H1 (cell line): ENCODE measurements around the gene IFI44L. TPM values are rescaled to one million over a fixed set of nuclear protein-coding genes. Genes with fewer than 3 reads are reported as not detected.

Source experiments
- CTCF ChIA-PET: fragments of 300-600 bp; sonication (Branson Sonifier 250); formaldehyde crosslinking; loops from one replicate; lab custom pipeline; 2021; ENCODE audit not compliant: partially characterized antibody; lab: Charles Lee
- POLR2A ChIA-PET: fragments of 300-600 bp; sonication (Branson Sonifier 250); formaldehyde crosslinking; loops from one replicate; lab custom pipeline; 2021; ENCODE audit warnings: inconsistent platforms; ENCODE audit not compliant: partially characterized antibody; lab: Charles Lee
- DNase-seq, 2 experiments: peaks; one replicate each; pipeline versions ENCODE4 v3.0.0 to v3.0.0-alpha.2; 2010 to 2022; ENCODE audit warnings: low spot score in 2 of 2, low read depth in 1 of 2, mixed read lengths in 1 of 2
- FAIRE-seq: peaks from 2 replicates; lab custom pipeline; 2011; peaks lifted over from hg19 to GRCh38; lab: Jason Lieb, UNC
- H2AFZ ChIP-seq: 2 replicates; pipeline ENCODE4 v1.8.1; 2012; ENCODE audit warnings: low read length, inconsistent platforms
- H2AK5ac ChIP-seq: 2 replicates; pipeline ENCODE4 v1.6.1; 2013; ENCODE audit warnings: low read depth, low read length
- H2BK120ac ChIP-seq: replicated peaks from 2 replicates; pipeline ENCODE3; 2013; ENCODE audit warnings: low read depth, low read length, inconsistent platforms
- H2BK12ac ChIP-seq: 2 replicates; pipeline ENCODE4 v1.6.1; 2013; ENCODE audit warnings: low read depth, low read length
- H2BK15ac ChIP-seq: 2 replicates; pipeline ENCODE4 v1.6.1; 2013; ENCODE audit warnings: low read length
- H2BK20ac ChIP-seq: 2 replicates; pipeline ENCODE4 v1.6.1; 2013; ENCODE audit warnings: low read length
- H2BK5ac ChIP-seq: 2 replicates; pipeline ENCODE4 v1.6.1; 2013; ENCODE audit warnings: low read depth, low read length
- H3K14ac ChIP-seq: 2 replicates; pipeline ENCODE4 v1.6.1; 2013; ENCODE audit warnings: inconsistent platforms; ENCODE audit not compliant: insufficient read length
- H3K18ac ChIP-seq: 2 replicates; pipeline ENCODE4 v1.6.1; 2013; ENCODE audit warnings: low read length; ENCODE audit errors: extremely low read depth
- H3K23ac ChIP-seq: 2 replicates; pipeline ENCODE4 v1.6.1; 2013; ENCODE audit warnings: inconsistent platforms; ENCODE audit not compliant: insufficient read length
- H3K23me2 ChIP-seq: 2 replicates; pipeline ENCODE4 v1.6.1; 2013; ENCODE audit warnings: low read depth, low read length
- H3K27ac ChIP-seq: 2 replicates; pipeline ENCODE4 v1.6.1; 2011; ENCODE audit warnings: low read depth, low read length, inconsistent platforms
- H3K27me3 ChIP-seq, 4 experiments: replicated peaks in 1 of 4; 1 replicate in 1 of 4; 2 replicates in 3 of 4; pipeline versions ENCODE4 v1.6.1 to v1.8.1; 2011 to 2013; ENCODE audit warnings: low read length in 3 of 4, mild to moderate bottlenecking in 3 of 4, inconsistent platforms in 2 of 4, mixed read lengths in 2 of 4, moderate library complexity in 1 of 4; ENCODE audit not compliant: control insufficient read depth in 3 of 4, insufficient read depth in 3 of 4; ENCODE audit errors: extremely low read depth in 1 of 4
- H3K36me3 ChIP-seq, 4 experiments: 2 replicates each; pipeline versions ENCODE4 v1.6.1 to v1.8.1; 2011 to 2013; ENCODE audit warnings: mild to moderate bottlenecking in 4 of 4, low read length in 3 of 4, moderate library complexity in 2 of 4, control low read depth in 1 of 4, inconsistent platforms in 1 of 4; ENCODE audit not compliant: insufficient read depth in 4 of 4, control insufficient read depth in 2 of 4
- H3K4ac ChIP-seq: replicated peaks from 2 replicates; pipeline ENCODE3; 2013; ENCODE audit warnings: low read length, low read depth, mixed read lengths, inconsistent platforms; ENCODE audit not compliant: insufficient read length
- H3K4me1 ChIP-seq, 4 experiments: replicated peaks in 1 of 4; 1 replicate in 1 of 4; 2 replicates in 3 of 4; pipeline versions ENCODE4 v1.6.1 to v1.8.1; 2011 to 2013; ENCODE audit warnings: low read length in 3 of 4, inconsistent platforms in 2 of 4, mixed read lengths in 1 of 4; ENCODE audit not compliant: insufficient read depth in 4 of 4, control insufficient read depth in 3 of 4
- H3K4me2 ChIP-seq, 2 experiments: 2 replicates each; pipeline versions ENCODE4 v1.6.1 to v1.8.1; 2011 to 2013; ENCODE audit warnings: low read depth in 2 of 2, low read length in 2 of 2, control low read depth in 1 of 2, inconsistent platforms in 1 of 2, mild to moderate bottlenecking in 1 of 2; ENCODE audit not compliant: insufficient read depth in 1 of 2
- H3K4me3 ChIP-seq, 4 experiments: fragments of 200-600, 300-600 bp in 1 of 4; sonication (generic), shearing (Covaris generic), sonication (Bioruptor Twin) in 1 of 4; 2 replicates each; pipeline versions ENCODE4 v1.5.1 to v1.8.1; 2011 to 2016; ENCODE audit warnings: low read length in 4 of 4, low read depth in 3 of 4, control low read depth in 2 of 4, inconsistent platforms in 2 of 4, mild to moderate bottlenecking in 2 of 4, mixed read lengths in 1 of 4, moderate library complexity in 1 of 4; ENCODE audit not compliant: insufficient read depth in 2 of 4; ENCODE audit errors: extremely low read depth in 1 of 4
- H3K56ac ChIP-seq: replicated peaks from 2 replicates; pipeline ENCODE3; 2013; ENCODE audit warnings: low read depth, mild to moderate bottlenecking, mixed read lengths, low read length, inconsistent platforms; ENCODE audit not compliant: insufficient read length
- H3K79me1 ChIP-seq: 2 replicates; pipeline ENCODE4 v1.6.1; 2013; ENCODE audit warnings: low read depth, low read length, control low read depth
- H3K79me2 ChIP-seq, 2 experiments: 2 replicates each; pipeline versions ENCODE4 v1.6.1 to v1.8.1; 2012 to 2013; ENCODE audit warnings: low read length in 2 of 2, mild to moderate bottlenecking in 2 of 2, inconsistent platforms in 1 of 2; ENCODE audit not compliant: insufficient read depth in 2 of 2, control insufficient read depth in 1 of 2
- H3K9ac ChIP-seq, 4 experiments: replicated peaks in 1 of 4; 1 replicate in 1 of 4; 2 replicates in 3 of 4; pipeline versions ENCODE4 v1.6.1 to v1.8.1; 2011 to 2013; ENCODE audit warnings: low read depth in 3 of 4, low read length in 3 of 4, control low read depth in 2 of 4, mild to moderate bottlenecking in 2 of 4, moderate library complexity in 2 of 4, inconsistent platforms in 1 of 4; ENCODE audit errors: extremely low read depth in 1 of 4
- H3K9me3 ChIP-seq, 2 experiments: 2 replicates each; pipeline versions ENCODE4 v1.6.1 to v1.8.1; 2012 to 2013; ENCODE audit warnings: mild to moderate bottlenecking in 2 of 2, moderate library complexity in 2 of 2, control low read depth in 1 of 2, inconsistent platforms in 1 of 2, low read depth in 1 of 2, low read length in 1 of 2, mixed read lengths in 1 of 2; ENCODE audit not compliant: insufficient read depth in 2 of 2
- H4K20me1 ChIP-seq, 2 experiments: replicated peaks in 1 of 2; 2 replicates each; pipeline versions ENCODE3 to v1.8.1; 2011 to 2013; ENCODE audit warnings: inconsistent platforms in 2 of 2, low read length in 2 of 2, mild to moderate bottlenecking in 1 of 2; ENCODE audit not compliant: insufficient read depth in 2 of 2, control insufficient read depth in 1 of 2
- H4K5ac ChIP-seq: 2 replicates; pipeline ENCODE4 v1.6.1; 2013; ENCODE audit warnings: low read length, low read depth, mixed read lengths, inconsistent platforms; ENCODE audit not compliant: insufficient read length
- H4K8ac ChIP-seq: 2 replicates; pipeline ENCODE4 v1.8.0; 2013; ENCODE audit warnings: mild to moderate bottlenecking, moderate library complexity, low read length, inconsistent platforms; ENCODE audit not compliant: insufficient read depth; ENCODE audit errors: extremely low read depth
- H4K91ac ChIP-seq: replicated peaks from 2 replicates; pipeline ENCODE3; 2013; ENCODE audit warnings: low read length, mixed read lengths, inconsistent platforms; ENCODE audit not compliant: insufficient read length
- ATF2 ChIP-seq: IDR thresholded peaks from 2 replicates; pipeline ENCODE4 v1.6.1; 2012; ENCODE audit warnings: low read length, inconsistent platforms
- SUZ12 ChIP-seq: fragments of 200-600 bp; sonication (generic); IDR thresholded peaks from 2 replicates; pipeline ENCODE4 v1.6.1; 2012; ENCODE audit warnings: mild to moderate bottlenecking, inconsistent platforms, low read length, moderate library complexity, mixed read lengths
- WGBS, 2 experiments: shearing (Covaris generic) in 1 of 2; methylation state at CpG; one replicate each; pipeline versions ENCODE4 v1.1.6 to v1.1.7; 2013 to 2015; ENCODE audit warnings: low lambda C conversion rate in 2 of 2, mixed read lengths in 2 of 2, inconsistent platforms in 1 of 2, low coverage in 1 of 2, missing lambda C conversion rate in 1 of 2; ENCODE audit not compliant: insufficient replicate concordance in 2 of 2, insufficient coverage in 1 of 2, insufficient read length in 1 of 2; ENCODE audit errors: extremely low coverage in 1 of 2, missing lambda C conversion rate in 1 of 2; 5-methylcytosine and 5-hydroxymethylcytosine counted together
- polyA plus RNA-seq, 7 experiments: library from polyadenylated mRNA; depleted of rRNA in 3 of 7; stranded (reverse) in 5 of 7; unstranded in 2 of 7; fragments of >200 nt in 5 of 7; fragments of 200-250 nt in 2 of 7; gene quantifications; 1 replicate in 5 of 7; 2 replicates in 1 of 7; 4 replicates in 1 of 7; pipeline versions ENCODE4 v1.2.1 to v1.2.3, GENCODE V29; 2011 to 2013; ENCODE audit warnings: missing spikeins in 2 of 7, mixed read lengths in 2 of 7
- total RNA-seq: library from RNA; stranded (reverse); fragmentation: NEBNext Ultra II Directional; extraction: Animal tissue kit (Norgen Biotek cat#: 25700); gene quantifications from 2 replicates; pipeline ENCODE4 v1.2.1, GENCODE V29; 2021

IFI44L gene
- total and polyA plus RNA-seq, 2 of the 8 experiments (the other 6 are each of a cell fraction or from before 2014, with no cell fraction given) = not detected

- H2BK5ac ChIP-seq = no peak overlapping the region
- H3K4me2 ChIP-seq = no peak overlapping the region
- no peaks in the 10 kb centered on the region for H3K27me3 ChIP-seq
- H2BK120ac ChIP-seq = no peak overlapping the region
- H3K18ac ChIP-seq = no peak overlapping the region
- no peak overlapping the region for H4K91ac ChIP-seq
- H2BK20ac ChIP-seq = no peak overlapping the region
- H3K4ac ChIP-seq = no peak overlapping the region
- H3K4me3 ChIP-seq = no peak overlapping the region
- H3K9ac ChIP-seq = no peak overlapping the region
- H3K79me2 ChIP-seq = no peaks in the 10 kb centered on the region
- FAIRE-seq = no peak
- CTCF ChIA-PET = no interaction called here
- H2AK5ac ChIP-seq = no peak overlapping the region
- DNase-seq = no peak
- H3K79me1 ChIP-seq = no peaks in the 10 kb centered on the region
- no peak overlapping the region for H2BK15ac ChIP-seq
- no peak overlapping the region for H3K14ac ChIP-seq
- no peak overlapping the region for H2AFZ ChIP-seq
- H4K5ac ChIP-seq = no peak overlapping the region
- H3K27ac ChIP-seq = no peak overlapping the region
- no peaks in the 10 kb centered on the region for H3K9me3 ChIP-seq
- H4K20me1 ChIP-seq = no peaks in the 10 kb centered on the region
- H3K56ac ChIP-seq = no peak overlapping the region
- WGBS, 2 experiments = 96% methylated on average over 1 of the region's 1 CpG; no CpG with 5 or more reads in 1 of the 2 experiments
- H3K23me2 ChIP-seq = no peaks in the 10 kb centered on the region
- no peak overlapping the region for H3K23ac ChIP-seq
- H4K8ac ChIP-seq = no peak overlapping the region
- no peak for TF ChIP-seq SUZ12
- no peak for TF ChIP-seq ATF2
- no peaks in the 10 kb centered on the region for H3K36me3 ChIP-seq
- H2BK12ac ChIP-seq = no peak overlapping the region
- POLR2A ChIA-PET = no interaction called here
- H3K4me1 ChIP-seq = no peaks in the 10 kb centered on the region
Observed at GRCh38 chr1:78640462-78640861, 20.2 kb downstream of the IFI44L start.
